ENCODE data around the gene AUP1. TPM values are rescaled to one million over a fixed set of nuclear protein-coding genes. Genes with fewer than 3 reads are reported as not detected.
"Not testable (repeated sequence)": the region's sequence is repeated elsewhere in the genome, so short reads cannot be mapped to it uniquely, and the experiment has no call there.

Gene AUP1
- total RNA-seq, 2 experiments from 2014 or later, result 92.0 to 122 TPM

DNA sequence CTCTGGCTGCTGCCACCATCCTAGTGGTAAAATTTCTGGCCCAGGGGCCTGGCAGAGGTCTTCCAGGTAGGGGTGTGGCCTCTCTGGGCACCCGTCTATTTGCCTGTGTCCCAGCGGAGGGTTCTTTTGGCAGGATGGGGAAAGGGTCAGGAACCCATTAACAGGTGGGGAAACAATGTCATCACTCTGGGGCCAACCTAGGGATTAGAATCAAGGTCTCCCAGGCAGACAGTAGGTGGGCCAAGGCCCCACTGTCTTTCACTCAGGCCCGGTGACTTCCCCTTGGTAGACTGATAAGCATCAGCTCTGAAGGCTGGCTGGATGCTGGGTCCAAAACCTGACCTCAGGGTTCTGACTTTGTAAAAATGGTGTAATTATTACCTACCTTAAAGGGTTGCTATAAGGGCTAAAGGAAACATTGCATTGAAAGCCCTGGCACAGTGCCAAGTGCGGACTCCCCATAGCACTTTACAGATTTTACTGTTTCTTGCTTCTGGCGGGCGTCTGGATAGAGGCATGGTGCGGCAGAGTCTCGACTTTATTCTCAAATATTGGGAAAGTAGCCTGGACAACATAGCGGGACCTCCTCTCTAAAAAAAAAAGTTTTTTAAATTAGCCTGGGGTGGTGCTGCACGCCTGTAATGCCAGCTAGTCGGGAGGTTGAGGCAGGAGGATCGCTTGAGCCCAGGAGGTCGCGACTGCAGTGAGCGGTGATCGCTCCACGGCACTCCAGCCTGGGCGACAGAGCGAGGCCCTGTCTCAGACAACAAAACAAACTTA lies 32.3 kb downstream of the AUP1 start:
- peaks cover 20% of the 10 kb centered on the region for H3K4me1 Mint-ChIP-seq
- no peak overlapping the region for H3K27ac Mint-ChIP-seq
- H3K36me3 Mint-ChIP-seq (ENCODE audit: low read depth), result peaks cover 14% of the 10 kb centered on the region
- ChIA-PET CTCF (interaction anchor here (1.1 to 1.3 kb wide), 2 partner anchors 9 to 15 kb away, joined by 4 to 5 read pairs; partner anchors contain the start of genes CCDC142 and TTC31), POLR2A (interaction anchor here (0.6 kb wide), 2 partner anchors 70 to 79 kb away, joined by 3 read pairs; no protein-coding TSS in a partner anchor)
- DNase-seq, result no peak
- no peak for ATAC-seq
- no peaks in the 10 kb centered on the region for H3K9me3 Mint-ChIP-seq (ENCODE audit: low read depth)
- H3K27me3 Mint-ChIP-seq, result peaks cover 39% of the 10 kb centered on the region
- H3K4me3 Mint-ChIP-seq, result peak overlapping the region; percentile 77
- intact Hi-C loops (cut with DNase I, micrococcal nuclease), result loop anchor here in 1 of 2 experiments (5.0 kb wide), 1 partner anchor 35 kb away; no protein-coding TSS in a partner anchor

DNA sequence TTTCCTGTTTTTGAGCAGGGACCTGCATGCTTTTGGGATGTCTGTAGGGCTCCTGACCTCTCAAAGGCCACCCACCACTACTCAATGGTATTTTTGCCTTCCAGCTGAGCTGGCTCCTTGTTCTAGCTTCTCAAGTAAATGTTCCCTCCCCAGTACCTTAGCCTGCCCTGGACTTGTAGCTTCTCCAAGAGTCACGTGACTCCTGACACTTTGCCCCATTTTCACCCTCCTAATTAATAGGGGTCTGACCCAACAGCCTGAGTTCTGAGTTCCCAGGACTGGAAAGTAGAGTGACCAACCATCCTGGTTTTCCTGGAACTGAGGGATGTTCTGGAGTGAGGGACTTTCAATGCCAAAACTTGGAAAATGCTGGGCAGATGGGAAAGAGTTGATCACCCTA lies 34.1 kb downstream of the AUP1 start:
- ChIA-PET CTCF (no interaction called here), POLR2A (no interaction called here)
- H3K27ac Mint-ChIP-seq, result no peak overlapping the region
- H3K4me1 Mint-ChIP-seq, result peaks cover 16% of the 10 kb centered on the region
- no peak for ATAC-seq
- intact Hi-C loops (cut with DNase I, micrococcal nuclease), result loop anchor here in 1 of 2 experiments (5.0 kb wide), 1 partner anchor 37 kb away; no protein-coding TSS in a partner anchor
- H3K36me3 Mint-ChIP-seq (ENCODE audit: low read depth), result peaks cover 23% of the 10 kb centered on the region
- no peaks in the 10 kb centered on the region for H3K9me3 Mint-ChIP-seq (ENCODE audit: low read depth)
- peaks cover 24% of the 10 kb centered on the region for H3K27me3 Mint-ChIP-seq
- DNase-seq, result no peak
- no peak overlapping the region for H3K4me3 Mint-ChIP-seq

DNA sequence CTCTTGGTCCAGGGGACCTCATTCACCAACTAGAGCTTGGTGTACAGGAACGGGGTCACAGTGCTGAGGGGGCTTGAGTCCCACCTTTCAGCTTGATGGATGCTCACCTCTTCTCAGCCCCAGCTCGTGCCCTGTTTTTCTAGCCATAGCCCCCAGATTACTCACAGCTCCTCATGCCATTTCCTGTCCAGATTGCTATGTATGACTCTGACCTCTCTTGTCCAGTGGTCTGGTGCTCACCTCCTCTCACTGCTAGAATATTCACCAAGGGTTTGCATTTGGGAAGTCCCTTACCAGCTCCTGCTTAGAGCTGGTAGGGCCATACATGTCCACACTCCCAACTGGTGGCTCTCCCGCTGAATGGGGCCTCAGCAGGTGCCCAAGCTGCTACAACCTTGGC lies 36.0 kb downstream of the AUP1 start:
- H3K27me3 Mint-ChIP-seq, result peaks cover 10% of the 10 kb centered on the region
- POLR2A ChIA-PET, result interaction anchor here (0.7 kb wide), 1 partner anchor 63 kb away, joined by 3 read pairs; no protein-coding TSS in a partner anchor
- CTCF ChIA-PET, result interaction anchor here (0.9 kb wide), 1 partner anchor 11 kb away, joined by 4 read pairs; the partner anchor contains the start of genes CCDC142 and TTC31
- peaks cover 26% of the 10 kb centered on the region for H3K36me3 Mint-ChIP-seq (ENCODE audit: low read depth)
- no peak overlapping the region for H3K27ac Mint-ChIP-seq
- intact Hi-C loops (cut with DNase I, micrococcal nuclease), result no loop called here
- no peak overlapping the region for H3K4me3 Mint-ChIP-seq
- H3K4me1 Mint-ChIP-seq, result peaks cover 8% of the 10 kb centered on the region
- ATAC-seq, result no peak
- H3K9me3 Mint-ChIP-seq (ENCODE audit: low read depth), result no peaks in the 10 kb centered on the region
- no peak for DNase-seq

DNA sequence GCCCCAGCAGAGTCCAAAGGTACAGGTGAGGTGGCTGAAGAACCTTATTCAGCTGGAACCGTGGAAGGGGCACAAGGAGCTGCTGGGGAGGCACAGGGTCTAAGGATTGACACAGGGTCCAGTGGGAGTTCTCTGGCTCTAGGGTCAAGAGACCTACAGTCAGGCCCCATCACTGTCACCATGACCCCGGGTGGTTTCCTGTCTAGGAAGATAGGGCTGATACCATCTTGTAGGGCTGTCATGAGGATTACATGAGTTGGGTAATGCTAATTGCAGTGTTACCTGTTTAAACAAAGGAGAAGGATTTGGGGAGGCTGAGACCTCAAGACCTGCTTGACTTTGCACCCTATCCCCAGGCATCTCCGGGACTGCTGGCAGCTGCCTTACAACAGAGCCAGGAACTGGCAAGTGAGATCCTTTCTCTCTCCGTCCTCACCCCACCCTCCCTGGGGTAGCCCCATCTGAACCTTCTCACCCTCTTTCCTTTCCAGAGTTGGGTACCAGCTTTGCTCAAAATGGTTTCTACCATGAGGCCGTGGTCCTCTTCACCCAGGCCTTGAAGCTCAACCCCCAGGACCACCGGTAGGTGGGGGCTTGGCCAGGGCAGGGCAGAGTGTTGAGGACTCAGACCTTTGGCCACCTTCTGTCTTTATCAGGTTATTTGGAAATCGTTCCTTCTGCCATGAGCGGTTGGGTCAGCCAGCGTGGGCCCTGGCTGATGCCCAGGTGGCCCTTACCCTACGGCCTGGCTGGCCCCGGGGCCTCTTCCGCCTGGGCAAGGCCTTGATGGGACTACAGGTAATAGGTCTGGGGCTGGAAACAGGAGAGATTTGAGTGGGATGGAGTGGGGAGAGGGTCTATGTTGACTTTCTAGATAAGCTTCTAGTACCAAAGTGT lies 37.6 kb downstream of the AUP1 start:
- Mint-ChIP-seq H3K9me3 (ENCODE audit: low read depth) (no peaks in the 10 kb centered on the region), H3K27ac (no peak overlapping the region), H3K27me3 (no peaks in the 10 kb centered on the region), H3K36me3 (ENCODE audit: low read depth) (peaks cover 27% of the 10 kb centered on the region), H3K4me1 (no peaks in the 10 kb centered on the region), H3K4me3 (no peak overlapping the region)
- intact Hi-C loops (cut with DNase I, micrococcal nuclease), result no loop called here
- ChIA-PET POLR2A (no interaction called here), CTCF (interaction anchor here (0.6 kb wide), 1 partner anchor 76 kb away, joined by 4 read pairs; no protein-coding TSS in a partner anchor)
- no peak for ATAC-seq
- no peak for DNase-seq

DNA sequence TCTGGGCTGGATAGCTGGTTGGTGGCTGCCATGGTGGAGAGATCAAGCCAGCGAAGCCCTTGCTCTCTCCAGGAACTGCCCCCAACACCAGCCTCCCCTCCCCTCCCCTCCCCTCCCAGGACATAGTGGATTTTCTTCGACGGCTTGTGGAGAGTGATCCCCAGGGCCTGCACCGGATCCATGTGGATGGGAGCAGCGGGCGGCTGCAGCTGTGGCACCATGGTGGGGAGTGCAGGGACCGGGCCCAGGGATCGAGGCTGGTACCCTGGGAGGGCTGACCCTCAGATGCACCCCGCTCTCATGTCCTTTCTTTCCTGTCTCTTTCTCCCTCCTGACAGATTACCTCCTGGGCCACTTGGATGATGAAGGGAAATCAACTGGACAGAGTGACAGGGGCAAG lies 39.6 kb downstream of the AUP1 start:
- H3K27ac Mint-ChIP-seq, result no peak overlapping the region
- H3K4me3 Mint-ChIP-seq, result no peak overlapping the region
- POLR2A ChIA-PET, result no interaction called here
- no peaks in the 10 kb centered on the region for H3K27me3 Mint-ChIP-seq
- DNase-seq (no peak), ATAC-seq (no peak)
- CTCF ChIA-PET, result interaction anchor here (1.0 to 1.1 kb wide), 2 partner anchors 11 to 96 kb away, joined by 5 read pairs; no protein-coding TSS in a partner anchor
- no peaks in the 10 kb centered on the region for H3K4me1 Mint-ChIP-seq
- H3K36me3 Mint-ChIP-seq (ENCODE audit: low read depth), result peaks cover 36% of the 10 kb centered on the region
- intact Hi-C loops (cut with DNase I, micrococcal nuclease), result no loop called here
- no peaks in the 10 kb centered on the region for H3K9me3 Mint-ChIP-seq (ENCODE audit: low read depth)

DNA sequence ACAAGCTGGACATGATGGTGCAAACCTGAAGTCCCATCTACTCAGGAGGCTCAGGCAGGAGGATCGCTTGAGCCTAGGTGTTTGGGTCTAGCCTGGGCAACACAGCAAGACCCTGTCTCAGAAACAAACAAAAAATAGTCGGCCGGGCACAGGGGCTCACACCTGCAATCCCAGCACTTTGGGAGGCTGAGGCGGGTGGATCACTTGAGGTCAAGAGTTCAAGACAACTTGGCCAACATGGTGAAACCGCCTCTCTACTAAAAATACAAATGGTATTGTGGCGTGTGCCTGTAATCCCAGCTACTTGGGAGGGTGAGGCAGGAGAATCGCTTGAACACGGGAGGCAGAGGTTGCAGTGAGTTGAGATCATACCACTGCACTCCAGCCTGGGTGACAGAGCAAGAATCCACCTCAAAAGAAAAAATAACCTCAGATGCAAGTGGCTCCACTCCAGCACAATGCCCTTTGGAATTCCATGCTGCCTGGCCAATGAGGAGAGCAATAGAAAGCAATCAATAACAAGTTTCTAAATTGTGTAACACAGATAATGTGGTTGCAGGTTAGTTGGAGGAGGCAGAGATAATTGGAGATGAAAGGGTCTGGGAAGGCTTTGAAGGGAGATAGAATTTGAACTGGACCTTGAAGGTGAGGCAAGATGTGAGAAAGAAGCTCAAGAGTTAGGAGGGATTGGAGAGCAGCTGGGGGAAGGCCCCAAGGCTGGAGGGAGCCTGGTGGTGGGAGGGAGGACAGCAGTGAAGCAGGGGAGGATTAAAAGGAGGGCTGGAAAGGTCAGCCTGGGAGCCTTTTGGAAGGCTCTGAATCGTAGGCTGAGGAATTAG lies 40.6 kb downstream of the AUP1 start:
- DNase-seq (no peak), ATAC-seq (no peak)
- no peaks in the 10 kb centered on the region for H3K9me3 Mint-ChIP-seq (ENCODE audit: low read depth)
- intact Hi-C loops (cut with DNase I, micrococcal nuclease), result no loop called here
- ChIA-PET CTCF (interaction anchor here (0.5 to 1.7 kb wide), 3 partner anchors 8 to 15 kb away, joined by 3 to 5 read pairs (median 5); no protein-coding TSS in a partner anchor), POLR2A (interaction anchor here (0.6 kb wide), 1 partner anchor 70 kb away, joined by 13 read pairs; no protein-coding TSS in a partner anchor)
- no peaks in the 10 kb centered on the region for H3K27me3 Mint-ChIP-seq
- H3K27ac Mint-ChIP-seq, result no peak overlapping the region
- no peak overlapping the region for H3K4me3 Mint-ChIP-seq
- peaks cover 34% of the 10 kb centered on the region for H3K36me3 Mint-ChIP-seq (ENCODE audit: low read depth)
- peaks cover 4% of the 10 kb centered on the region for H3K4me1 Mint-ChIP-seq

DNA sequence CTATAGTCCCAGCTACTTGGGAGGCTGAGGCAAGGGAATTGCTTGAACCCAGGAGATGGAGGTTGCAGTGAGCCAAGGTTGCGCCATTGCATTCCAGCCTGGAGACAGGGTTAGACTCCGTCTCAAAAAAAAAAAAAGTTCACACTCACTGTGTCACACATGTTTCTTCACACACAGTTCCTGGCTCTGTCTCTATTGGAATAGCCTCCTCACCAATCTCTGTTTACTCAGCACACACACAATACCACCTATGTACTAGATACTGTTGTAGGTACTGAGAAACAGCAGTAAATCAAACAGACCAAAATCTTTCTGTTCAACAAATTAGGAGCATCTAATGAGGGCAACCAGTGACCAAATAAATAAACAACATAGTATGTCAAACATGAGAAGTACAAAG lies 43.4 kb downstream of the AUP1 start:
- peaks cover 23% of the 10 kb centered on the region for H3K36me3 Mint-ChIP-seq (ENCODE audit: low read depth)

DNA sequence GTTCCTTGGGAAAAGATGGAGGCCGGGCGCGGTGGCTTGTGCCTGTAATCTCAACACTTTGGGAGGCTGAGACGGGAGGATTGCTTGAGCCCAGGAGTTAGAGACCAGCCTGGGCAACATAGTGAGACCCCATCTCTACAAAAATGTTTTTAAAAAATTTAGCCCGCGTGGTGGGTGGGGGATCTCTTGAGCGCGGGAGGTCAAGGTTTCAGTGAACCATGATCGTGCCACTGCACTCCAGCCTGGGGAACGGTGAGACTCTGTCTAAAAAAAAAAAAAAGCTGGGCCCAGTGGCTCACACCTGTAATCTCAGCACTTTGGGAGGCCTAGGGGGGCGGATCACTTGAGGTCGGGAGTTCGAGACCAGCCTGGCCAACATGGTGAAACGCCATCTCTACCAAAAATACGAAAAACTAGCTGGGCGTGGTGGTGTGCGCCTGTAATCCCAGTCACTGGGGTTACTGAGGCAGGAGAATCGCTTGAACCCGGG lies 45.8 kb downstream of the AUP1 start:
- intact Hi-C loops (cut with DNase I, micrococcal nuclease), result loop anchor here (1.0 to 2.0 kb wide), 15 partner anchors 11 to 1099 kb away; partner anchors contain the start of genes AUP1 (in 2 of the 2), C2orf81 (in 2 of the 2), DOK1 (in 2 of the 2) and HTRA2 (in 2 of the 2)
- peaks cover 17% of the 10 kb centered on the region for H3K36me3 Mint-ChIP-seq (ENCODE audit: low read depth)
- H3K27ac Mint-ChIP-seq, result peak overlapping the region; percentile 99
- POLR2A ChIA-PET; ATAC-seq; H3K27me3 Mint-ChIP-seq; H3K9me3 Mint-ChIP-seq (ENCODE audit: low read depth); DNase-seq: not testable (repeated sequence)
- CTCF ChIA-PET, result interaction anchor here (0.6 to 5.2 kb wide), 13 partner anchors 11 to 728 kb away, joined by 3 to 62 read pairs (median 6); partner anchors contain the start of genes AUP1, HTRA2, INO80B and LBX2
- H3K4me3 Mint-ChIP-seq, result peak overlapping the region; percentile 90
- H3K4me1 Mint-ChIP-seq, result peaks cover 31% of the 10 kb centered on the region

More for the DNA sequence above, 43.4 kb downstream of the AUP1 start:
- ChIA-PET CTCF (no interaction called here), POLR2A (no interaction called here)
- Mint-ChIP-seq H3K4me3 (no peak overlapping the region), H3K4me1 (peaks cover 16% of the 10 kb centered on the region), H3K27me3 (no peaks in the 10 kb centered on the region), H3K9me3 (ENCODE audit: low read depth) (no peaks in the 10 kb centered on the region), H3K27ac (no peak overlapping the region)
- intact Hi-C loops (cut with DNase I, micrococcal nuclease), result no loop called here
- ATAC-seq (no peak), DNase-seq (no peak)

DNA sequence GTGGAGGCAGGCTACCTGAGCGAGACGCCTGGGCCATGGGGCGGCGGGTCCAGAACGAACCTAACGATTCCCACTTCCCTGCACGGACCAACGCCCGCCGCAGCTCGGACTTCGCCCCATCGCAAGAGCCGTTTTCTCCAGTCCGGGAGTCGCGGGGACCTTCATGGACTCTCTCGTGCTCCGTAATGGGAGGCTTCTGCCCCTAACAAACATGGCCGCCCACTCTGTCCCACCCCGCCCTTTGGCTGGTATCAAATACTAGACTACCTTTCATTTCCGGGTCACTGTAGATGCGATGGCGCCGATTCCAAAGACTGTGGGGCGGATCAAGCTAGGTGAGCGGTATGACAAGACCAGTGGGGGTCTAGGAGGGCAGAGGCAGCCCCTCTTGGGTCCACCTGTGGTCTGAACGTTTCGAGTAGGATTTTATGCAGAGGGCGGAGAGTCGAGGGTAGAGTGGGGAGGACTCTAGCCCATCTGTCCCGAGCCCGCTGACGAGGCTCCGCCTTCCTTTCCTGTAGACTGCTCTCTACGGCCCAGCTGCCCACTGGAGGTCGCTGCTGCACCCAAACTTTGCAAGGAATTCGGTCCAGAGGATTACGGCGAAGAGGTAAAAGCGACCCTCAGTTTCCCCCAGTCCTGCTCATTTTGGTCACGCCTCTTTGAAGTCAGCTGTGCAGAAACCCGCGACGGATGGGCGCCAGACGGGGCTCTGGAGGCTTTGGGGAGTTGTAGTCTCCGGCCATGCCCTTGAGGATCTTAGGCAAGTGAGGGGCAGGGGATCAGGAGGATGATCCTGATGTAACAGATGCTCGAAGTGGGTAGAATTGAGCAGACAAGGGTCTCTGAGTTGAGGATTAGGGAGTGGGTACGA lies 46.5 kb downstream of the AUP1 start, which contains the start of the genes CCDC142 and TTC31:
TSS of gene CCDC142 (minus strand) at position 198 of the 874 bp plus-strand sequence. CDS start at position 37, 161 bp downstream.
TSS of gene TTC31 (plus strand) at position 281 of the 874 bp plus-strand sequence. CDS start at position 296, 15 bp downstream.
- ChIA-PET POLR2A (interaction anchor here (0.5 to 3.2 kb wide), 5 partner anchors 10 to 169 kb away, joined by 3 to 18 read pairs (median 6); partner anchors contain the start of genes AUP1, HTRA2, INO80B and MRPL53), CTCF (interaction anchor here (0.5 to 5.2 kb wide), 18 partner anchors 10 to 141 kb away, joined by 3 to 62 read pairs (median 4); partner anchors contain the start of genes AUP1, DQX1, HTRA2 and INO80B)
- peaks cover 31% of the 10 kb centered on the region for H3K4me1 Mint-ChIP-seq
- no peaks in the 10 kb centered on the region for H3K9me3 Mint-ChIP-seq (ENCODE audit: low read depth)
- peaks cover 17% of the 10 kb centered on the region for H3K36me3 Mint-ChIP-seq (ENCODE audit: low read depth)
- peak within 1 kb of the TSS; percentile 99 for H3K27ac Mint-ChIP-seq
- H3K27me3 Mint-ChIP-seq, result no peaks in the 10 kb centered on the region
- intact Hi-C loops (cut with DNase I, micrococcal nuclease), result loop anchor here (1.0 to 2.0 kb wide), 15 partner anchors 11 to 1098 kb away; partner anchors contain the start of genes AUP1 (in 2 of the 2), C2orf81 (in 2 of the 2), DOK1 (in 2 of the 2) and HTRA2 (in 2 of the 2)
- DNase-seq, result peak; percentile 96
- ATAC-seq, result peak; percentile 95
- H3K4me3 Mint-ChIP-seq, result peak within 1 kb of the TSS; percentile 90

Measured in activated CD4-positive, alpha-beta T cell treated with anti-CD3 and anti-CD28 coated beads for 36 hours (primary cell).